ENCODE data around the gene PRTFDC1. TPM values are rescaled to one million over a fixed set of nuclear protein-coding genes. Genes with fewer than 3 reads are reported as not detected.

The PRTFDC1 gene
- total RNA-seq, 2 experiments from 2014 or later, result not detected

GRCh38 chr10:24981161-24981710 lies 28.8 kb upstream of the PRTFDC1 start:
- Histone ChIP-seq H4K20me1 (ENCODE audit: insufficient read depth, low read length) (no peaks in the 10 kb centered on the region), H3K4me3 (ENCODE audit: low read depth, low read length, poor library complexity, severe bottlenecking) (no peak overlapping the region), H3K79me2 (ENCODE audit: insufficient read depth, low read depth, low read length) (no peaks in the 10 kb centered on the region), H3K27ac (ENCODE audit: low read depth, low read length, poor library complexity, severe bottlenecking) (no peak overlapping the region), H3K9me3 (ENCODE audit: low read length) (no peaks in the 10 kb centered on the region), H3K9me2 (ENCODE audit: insufficient read depth, low read length) (no peaks in the 10 kb centered on the region), H3K4me1 (ENCODE audit: insufficient read depth, low read length, poor library complexity, severe bottlenecking) (no peaks in the 10 kb centered on the region), H2AFZ (ENCODE audit: low read length) (no peak overlapping the region), H3K36me3 (ENCODE audit: insufficient read depth, low read length) (no peaks in the 10 kb centered on the region), H3K4me2 (ENCODE audit: low read length) (no peak overlapping the region)
- intact Hi-C loops (cut with micrococcal nuclease; ENCODE audit: unreplicated experiment), result no loop called here
- TF ChIP-seq EZH2phosphoT487 (IDR thresholded peaks at IDR 0.05; ENCODE audit: borderline replicate concordance, low read depth, low read length) (no peak), CTCF (conservative IDR thresholded peaks at IDR 0.05; ENCODE audit: low read length) (no peak)
- ChIA-PET CTCF (ENCODE audit: unreplicated experiment) (no interaction called here), POLR2A (interaction anchor here (0.7 to 1.4 kb wide), 2 partner anchors 14 to 46 kb away, joined by 3 read pairs; no protein-coding TSS in a partner anchor)
- BruUV-seq (replicated peaks), result no TSS peak
- no peak for DNase-seq (ENCODE audit: low spot score)

GRCh38 chr10:24979685-24980084 lies 27.3 kb upstream of the PRTFDC1 start:
- H2AFZ ChIP-seq (ENCODE audit: low read length), result no peak overlapping the region
- H3K79me2 ChIP-seq (ENCODE audit: insufficient read depth, low read depth, low read length), result no peaks in the 10 kb centered on the region
- H4K20me1 ChIP-seq (ENCODE audit: insufficient read depth, low read length), result no peaks in the 10 kb centered on the region
- TF ChIP-seq CTCF (conservative IDR thresholded peaks at IDR 0.05; ENCODE audit: low read length) (no peak), EZH2phosphoT487 (IDR thresholded peaks at IDR 0.05; ENCODE audit: borderline replicate concordance, low read depth, low read length) (no peak)
- BruUV-seq (replicated peaks), result no TSS peak
- no peak for DNase-seq (ENCODE audit: low spot score)
- H3K36me3 ChIP-seq (ENCODE audit: insufficient read depth, low read length), result no peaks in the 10 kb centered on the region
- no peak overlapping the region for H3K4me2 ChIP-seq (ENCODE audit: low read length)
- H3K9me3 ChIP-seq (ENCODE audit: low read length), result no peaks in the 10 kb centered on the region
- no peaks in the 10 kb centered on the region for H3K9me2 ChIP-seq (ENCODE audit: insufficient read depth, low read length)
- CTCF ChIA-PET (ENCODE audit: unreplicated experiment), result no interaction called here
- intact Hi-C loops (cut with micrococcal nuclease; ENCODE audit: unreplicated experiment), result no loop called here
- H3K4me3 ChIP-seq (ENCODE audit: low read depth, low read length, poor library complexity, severe bottlenecking), result no peak overlapping the region
- no peaks in the 10 kb centered on the region for H3K4me1 ChIP-seq (ENCODE audit: insufficient read depth, low read length, poor library complexity, severe bottlenecking)
- POLR2A ChIA-PET, result no interaction called here
- H3K27ac ChIP-seq (ENCODE audit: low read depth, low read length, poor library complexity, severe bottlenecking), result no peak overlapping the region

- POLR2A ChIA-PET, result interaction anchor here (0.7 kb wide), 1 partner anchor 286 kb away, joined by 3 read pairs; no protein-coding TSS in a partner anchor
- H3K9me3 ChIP-seq (ENCODE audit: low read length), result no peaks in the 10 kb centered on the region
- no peak for DNase-seq (ENCODE audit: low spot score)
- H3K4me2 ChIP-seq (ENCODE audit: low read length), result no peak overlapping the region
- H3K4me3 ChIP-seq (ENCODE audit: low read depth, low read length, poor library complexity, severe bottlenecking), result no peak overlapping the region
- intact Hi-C loops (cut with micrococcal nuclease; ENCODE audit: unreplicated experiment), result no loop called here
- no peaks in the 10 kb centered on the region for H4K20me1 ChIP-seq (ENCODE audit: insufficient read depth, low read length)
- H3K79me2 ChIP-seq (ENCODE audit: insufficient read depth, low read depth, low read length), result no peaks in the 10 kb centered on the region
- CTCF ChIA-PET (ENCODE audit: unreplicated experiment), result no interaction called here
- H3K27ac ChIP-seq (ENCODE audit: low read depth, low read length, poor library complexity, severe bottlenecking), result no peak overlapping the region
- no peaks in the 10 kb centered on the region for H3K9me2 ChIP-seq (ENCODE audit: insufficient read depth, low read length)
- no TSS peak for BruUV-seq (replicated peaks)
- H3K4me1 ChIP-seq (ENCODE audit: insufficient read depth, low read length, poor library complexity, severe bottlenecking), result no peaks in the 10 kb centered on the region
- H3K36me3 ChIP-seq (ENCODE audit: insufficient read depth, low read length), result no peaks in the 10 kb centered on the region
- no peak overlapping the region for H2AFZ ChIP-seq (ENCODE audit: low read length)
- TF ChIP-seq EZH2phosphoT487 (IDR thresholded peaks at IDR 0.05; ENCODE audit: borderline replicate concordance, low read depth, low read length), result no peak
- TF ChIP-seq CTCF (conservative IDR thresholded peaks at IDR 0.05; ENCODE audit: low read length), result no peak
These were observed 22.6 kb upstream of the PRTFDC1 start for GRCh38 chr10:24974976-24975375.

Data from OCI-LY7 (cell line).